Osteocyte (in vitro differentiated cells): Measurements from ENCODE around the gene RNF125. TPM values are rescaled to one million over a fixed set of nuclear protein-coding genes. Genes with fewer than 3 reads are reported as not detected.
A peak's percentile ranks its signal among the peaks of the same experiment; 100 is the strongest.

Experiments
- DNase-seq: peaks from one replicate; pipeline ENCODE4 v3.0.0; 2021; ENCODE audit warnings: mixed read lengths; ENCODE audit not compliant: unreplicated experiment; ENCODE audit errors: extremely low spot score
- H3K27ac Mint-ChIP-seq: one replicate; pipeline ENCODE4 v1.8.0; 2021; ENCODE audit warnings: mild to moderate bottlenecking, mixed read lengths; ENCODE audit not compliant: unreplicated experiment
- H3K27me3 Mint-ChIP-seq: one replicate; pipeline ENCODE4 v1.8.0; 2021; ENCODE audit warnings: mixed read lengths; ENCODE audit not compliant: unreplicated experiment
- H3K36me3 Mint-ChIP-seq: one replicate; pipeline ENCODE4 v1.8.0; 2021; ENCODE audit warnings: mixed read lengths; ENCODE audit not compliant: unreplicated experiment
- H3K4me1 Mint-ChIP-seq: one replicate; pipeline ENCODE4 v1.8.0; 2021; ENCODE audit warnings: mixed read lengths; ENCODE audit not compliant: unreplicated experiment
- H3K4me3 Mint-ChIP-seq: one replicate; pipeline ENCODE4 v1.8.0; 2021; ENCODE audit warnings: mild to moderate bottlenecking, moderate library complexity, mixed read lengths; ENCODE audit not compliant: unreplicated experiment
- H3K9me3 Mint-ChIP-seq: one replicate; pipeline ENCODE4 v1.8.0; 2021; ENCODE audit warnings: mixed read lengths; ENCODE audit not compliant: unreplicated experiment
- long read RNA-seq: library from polyadenylated mRNA; unstranded; transcript quantifications from one replicate; pipeline ENCODE4 v2.0.0, GENCODE V29; 2021
- total RNA-seq: library from RNA; stranded (reverse); gene quantifications from 2 replicates; pipeline ENCODE4 v1.2.1, GENCODE V29; 2021
- TF ChIP-seq, protein P1 (sequence below): fragments of 200-600 bp; sonication (generic); IDR thresholded peaks from 2 replicates; pipeline ENCODE4 v1.5.0; 2021; ENCODE audit warnings: antibody characterized with exemption, mild to moderate bottlenecking, moderate library complexity

The RNF125 gene
- total RNA-seq, result 0.13 and 0.29 TPM in 2 replicates
- long read RNA-seq, full-length matches to known transcripts, result 1 of 2 reads
- long read RNA-seq, partial matches to known transcripts, result 0 of 2 reads
- long read RNA-seq, other reads (novel, unspliced or antisense), result 1 of 2 reads

GRCh38 chr18:32018331-32019250, at the start of gene RNF125:
Gene RNF125 (plus strand): TSS chr18:32018825. CDS start chr18:32018864, 39 bp downstream.
- TF ChIP-seq, protein P1, sequence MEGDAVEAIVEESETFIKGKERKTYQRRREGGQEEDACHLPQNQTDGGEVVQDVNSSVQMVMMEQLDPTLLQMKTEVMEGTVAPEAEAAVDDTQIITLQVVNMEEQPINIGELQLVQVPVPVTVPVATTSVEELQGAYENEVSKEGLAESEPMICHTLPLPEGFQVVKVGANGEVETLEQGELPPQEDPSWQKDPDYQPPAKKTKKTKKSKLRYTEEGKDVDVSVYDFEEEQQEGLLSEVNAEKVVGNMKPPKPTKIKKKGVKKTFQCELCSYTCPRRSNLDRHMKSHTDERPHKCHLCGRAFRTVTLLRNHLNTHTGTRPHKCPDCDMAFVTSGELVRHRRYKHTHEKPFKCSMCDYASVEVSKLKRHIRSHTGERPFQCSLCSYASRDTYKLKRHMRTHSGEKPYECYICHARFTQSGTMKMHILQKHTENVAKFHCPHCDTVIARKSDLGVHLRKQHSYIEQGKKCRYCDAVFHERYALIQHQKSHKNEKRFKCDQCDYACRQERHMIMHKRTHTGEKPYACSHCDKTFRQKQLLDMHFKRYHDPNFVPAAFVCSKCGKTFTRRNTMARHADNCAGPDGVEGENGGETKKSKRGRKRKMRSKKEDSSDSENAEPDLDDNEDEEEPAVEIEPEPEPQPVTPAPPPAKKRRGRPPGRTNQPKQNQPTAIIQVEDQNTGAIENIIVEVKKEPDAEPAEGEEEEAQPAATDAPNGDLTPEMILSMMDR, result no peak
- peak within 1 kb of the TSS; percentile 89 for H3K4me3 Mint-ChIP-seq
- DNase-seq, result peak; percentile 88
- H3K4me1 Mint-ChIP-seq, result peaks cover 14% of the 10 kb centered on the region
- peak within 1 kb of the TSS; percentile 50 for H3K27ac Mint-ChIP-seq
- no peaks in the 10 kb centered on the region for H3K36me3 Mint-ChIP-seq
- no peaks in the 10 kb centered on the region for H3K9me3 Mint-ChIP-seq
- peaks cover 42% of the 10 kb centered on the region for H3K27me3 Mint-ChIP-seq

- Mint-ChIP-seq H3K4me3 (no peak overlapping the region), H3K36me3 (no peaks in the 10 kb centered on the region), H3K4me1 (no peaks in the 10 kb centered on the region), H3K27ac (no peak overlapping the region), H3K27me3 (peaks cover 2% of the 10 kb centered on the region), H3K9me3 (peaks cover 13% of the 10 kb centered on the region)
- TF ChIP-seq, protein P1, result no peak
- DNase-seq, result no peak
These were observed 48.0 kb upstream of the RNF125 start for GRCh38 chr18:31970617-31971016.

DNA sequence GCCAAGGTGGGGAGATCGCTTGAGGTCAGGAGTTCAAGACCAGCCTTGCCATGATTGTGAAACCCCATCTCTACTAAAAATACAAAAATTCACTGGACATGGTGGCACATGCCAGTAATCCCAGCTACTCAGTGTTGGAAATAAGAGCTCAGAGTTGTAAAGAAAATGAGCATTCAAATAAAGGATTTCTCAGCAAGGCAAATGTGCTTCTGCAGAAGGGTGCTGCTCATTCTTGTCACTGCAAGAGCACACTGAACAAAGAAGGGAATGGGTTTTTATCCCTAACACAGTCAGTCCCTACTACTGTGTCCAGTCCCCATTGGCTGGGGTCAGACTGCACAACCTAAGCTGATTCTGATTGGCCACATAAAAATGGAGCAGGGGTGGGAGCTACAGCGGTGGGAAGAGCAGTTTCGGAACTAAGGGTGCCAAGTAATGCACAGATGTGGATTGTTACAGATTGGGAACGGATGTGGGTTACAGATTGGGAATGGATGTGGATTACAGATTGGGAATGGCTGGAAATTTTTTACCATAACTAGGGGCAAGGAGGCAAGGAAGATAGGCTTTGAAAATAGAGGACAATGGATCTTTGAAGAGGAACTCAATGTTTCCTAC, 44.6 kb upstream of the RNF125 start:
- Mint-ChIP-seq H3K4me1 (no peaks in the 10 kb centered on the region), H3K36me3 (no peaks in the 10 kb centered on the region), H3K27me3 (no peaks in the 10 kb centered on the region), H3K27ac (no peak overlapping the region), H3K9me3 (peaks cover 13% of the 10 kb centered on the region), H3K4me3 (no peak overlapping the region)
- TF ChIP-seq, protein P1, result no peak
- no peak for DNase-seq

- Mint-ChIP-seq H3K27ac (no peak overlapping the region), H3K27me3 (no peaks in the 10 kb centered on the region), H3K9me3 (peaks cover 13% of the 10 kb centered on the region), H3K4me3 (no peak overlapping the region), H3K36me3 (no peaks in the 10 kb centered on the region), H3K4me1 (no peaks in the 10 kb centered on the region)
- TF ChIP-seq, protein P1, result no peak
- DNase-seq, result no peak
These were observed 42.4 kb upstream of the RNF125 start for GRCh38 chr18:31976242-31976641.
